ENCODE data around the gene XG.

DNA sequence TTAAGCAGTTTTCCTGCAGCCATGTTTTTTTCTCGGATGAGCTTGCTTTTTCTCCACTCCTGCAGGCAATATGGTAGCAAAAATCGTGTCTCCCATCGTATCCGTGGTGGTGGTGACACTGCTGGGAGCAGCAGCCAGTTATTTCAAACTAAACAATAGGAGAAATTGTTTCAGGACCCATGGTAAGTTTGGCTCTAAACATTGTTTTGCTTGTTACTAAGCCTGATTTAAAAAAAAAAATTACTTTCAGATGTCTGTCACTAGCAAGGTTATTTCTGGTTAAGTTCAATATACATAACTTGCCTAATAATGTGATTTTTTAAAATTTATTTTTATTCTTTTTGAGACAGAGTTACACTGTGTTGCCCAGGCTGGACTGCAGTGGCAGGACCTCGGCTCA, 59.4 kb downstream of the XG start:
- no peak for TF ChIP-seq CTCF (IDR thresholded peaks at IDR 0.05)
- TF ChIP-seq POLR2A (IDR thresholded peaks at IDR 0.05) = no peak
